Mesothelial cell of epicardium (in vitro differentiated cells): ENCODE measurements around the gene LCN2. TPM values are rescaled to one million over a fixed set of nuclear protein-coding genes. Genes with fewer than 3 reads are reported as not detected.
"Not testable (repeated sequence)": the region's sequence is repeated elsewhere in the genome, so short reads cannot be mapped to it uniquely, and the experiment has no call there.

ENCODE experiments used
- DNase-seq, 2 experiments: peaks; one replicate each; pipeline ENCODE4 v3.0.0; 2021; ENCODE audit warnings: low spot score in 2 of 2; ENCODE audit not compliant: unreplicated experiment in 2 of 2
- H3K27ac Mint-ChIP-seq: 2 replicates; pipeline ENCODE4 v1.8.0; 2021; ENCODE audit warnings: mixed read lengths
- H3K27me3 Mint-ChIP-seq: 2 replicates; pipeline ENCODE4 v1.8.0; 2021; ENCODE audit warnings: low read depth, mixed read lengths
- H3K36me3 Mint-ChIP-seq: 2 replicates; pipeline ENCODE4 v1.8.0; 2021; ENCODE audit warnings: mixed read lengths
- H3K4me1 Mint-ChIP-seq: 2 replicates; pipeline ENCODE4 v1.8.0; 2021; ENCODE audit warnings: mixed read lengths
- H3K4me3 Mint-ChIP-seq: 2 replicates; pipeline ENCODE4 v1.8.0; 2021; ENCODE audit warnings: mild to moderate bottlenecking, moderate library complexity, mixed read lengths
- H3K9me3 Mint-ChIP-seq: 2 replicates; pipeline ENCODE4 v1.8.0; 2021; ENCODE audit warnings: mixed read lengths
- total RNA-seq: library from RNA; stranded (reverse); gene quantifications from 3 replicates; pipeline ENCODE4 v1.2.1, GENCODE V29; 2021
- TF ChIP-seq, protein P1 (sequence below): fragments of 200-600 bp; sonication (generic); IDR thresholded peaks from one replicate; pipeline ENCODE4 v1.5.0; 2021; ENCODE audit warnings: antibody characterized with exemption; ENCODE audit not compliant: unreplicated experiment

The LCN2 gene
- total RNA-seq, 1 donor from 2014 or later = not detected

DNA sequence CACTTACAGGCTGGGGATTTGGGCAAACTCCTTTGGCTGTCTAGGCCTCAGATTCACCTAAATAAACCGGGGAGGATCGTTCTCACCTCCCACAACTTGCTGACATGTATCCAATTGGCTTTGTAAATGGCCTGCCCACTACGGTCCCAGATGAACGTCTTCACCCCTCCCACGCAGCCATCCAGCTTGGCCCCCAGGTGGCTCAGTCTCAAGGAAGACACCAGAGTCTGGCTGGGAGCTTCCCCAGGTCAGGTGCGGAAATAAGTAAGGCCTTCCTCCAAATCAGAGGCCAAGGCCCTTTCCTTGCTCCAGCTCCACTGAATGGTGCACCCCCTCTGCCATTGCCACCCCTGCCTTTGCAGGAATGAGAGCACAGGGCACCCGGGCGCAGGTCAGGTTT is 30.7 kb downstream of the LCN2 start:
- H3K27me3 Mint-ChIP-seq = no peaks in the 10 kb centered on the region
- H3K4me1 Mint-ChIP-seq = peaks cover 2% of the 10 kb centered on the region

DNA sequence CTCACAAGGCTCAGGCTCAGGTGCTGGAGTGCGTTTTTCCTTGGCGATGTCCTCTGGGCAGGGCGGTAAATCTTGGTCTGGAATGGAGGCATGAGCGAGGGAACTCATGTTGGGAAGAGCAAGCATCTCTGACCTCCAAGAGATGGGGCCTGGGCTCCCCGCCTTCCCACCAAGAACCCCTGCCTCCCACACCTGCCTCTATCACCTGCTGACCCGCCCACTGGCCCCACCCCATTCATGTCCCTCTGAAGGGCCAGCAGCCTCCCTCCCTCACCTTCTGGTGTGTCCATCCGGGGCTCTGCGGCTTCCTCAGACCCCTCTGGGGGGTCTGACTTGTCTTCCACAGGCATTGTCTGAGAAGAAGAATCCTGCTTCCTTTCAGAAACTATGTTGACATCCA is 31.2 kb downstream of the LCN2 start:
- H3K27ac Mint-ChIP-seq = no peak overlapping the region
- H3K9me3 Mint-ChIP-seq = no peaks in the 10 kb centered on the region
- H3K4me3 Mint-ChIP-seq = no peak overlapping the region
- TF ChIP-seq, protein P1, sequence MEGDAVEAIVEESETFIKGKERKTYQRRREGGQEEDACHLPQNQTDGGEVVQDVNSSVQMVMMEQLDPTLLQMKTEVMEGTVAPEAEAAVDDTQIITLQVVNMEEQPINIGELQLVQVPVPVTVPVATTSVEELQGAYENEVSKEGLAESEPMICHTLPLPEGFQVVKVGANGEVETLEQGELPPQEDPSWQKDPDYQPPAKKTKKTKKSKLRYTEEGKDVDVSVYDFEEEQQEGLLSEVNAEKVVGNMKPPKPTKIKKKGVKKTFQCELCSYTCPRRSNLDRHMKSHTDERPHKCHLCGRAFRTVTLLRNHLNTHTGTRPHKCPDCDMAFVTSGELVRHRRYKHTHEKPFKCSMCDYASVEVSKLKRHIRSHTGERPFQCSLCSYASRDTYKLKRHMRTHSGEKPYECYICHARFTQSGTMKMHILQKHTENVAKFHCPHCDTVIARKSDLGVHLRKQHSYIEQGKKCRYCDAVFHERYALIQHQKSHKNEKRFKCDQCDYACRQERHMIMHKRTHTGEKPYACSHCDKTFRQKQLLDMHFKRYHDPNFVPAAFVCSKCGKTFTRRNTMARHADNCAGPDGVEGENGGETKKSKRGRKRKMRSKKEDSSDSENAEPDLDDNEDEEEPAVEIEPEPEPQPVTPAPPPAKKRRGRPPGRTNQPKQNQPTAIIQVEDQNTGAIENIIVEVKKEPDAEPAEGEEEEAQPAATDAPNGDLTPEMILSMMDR = no peak
- no peaks in the 10 kb centered on the region for H3K27me3 Mint-ChIP-seq
- peaks cover 2% of the 10 kb centered on the region for H3K4me1 Mint-ChIP-seq
- DNase-seq = no peak
- H3K36me3 Mint-ChIP-seq = peaks cover 50% of the 10 kb centered on the region

More for the DNA sequence above, 30.7 kb downstream of the LCN2 start:
- Mint-ChIP-seq H3K36me3 (peaks cover 55% of the 10 kb centered on the region), H3K27ac (no peak overlapping the region), H3K4me3 (no peak overlapping the region), H3K9me3 (no peaks in the 10 kb centered on the region)
- DNase-seq = no peak
- TF ChIP-seq, protein P1 = no peak

DNA sequence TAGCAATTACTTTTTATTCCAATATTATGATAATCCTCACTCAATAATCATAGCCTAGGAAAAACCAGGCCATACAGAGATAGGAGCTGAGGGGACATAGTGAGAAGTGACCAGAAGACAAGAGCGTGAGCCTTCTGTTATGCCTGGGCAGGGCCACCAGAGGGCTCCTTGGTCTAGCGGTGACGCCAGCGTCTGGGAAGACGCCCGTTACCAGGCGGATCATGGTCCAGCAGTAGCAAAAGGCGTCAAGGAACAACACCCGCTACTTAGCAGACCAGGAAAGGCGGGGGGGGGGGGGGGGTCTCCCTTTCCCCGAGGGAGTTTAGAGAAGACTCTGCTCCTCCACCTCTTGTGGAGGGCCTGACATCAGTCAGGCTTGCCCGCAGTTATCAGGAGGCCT is 32.2 kb downstream of the LCN2 start:
- peaks cover 54% of the 10 kb centered on the region for H3K36me3 Mint-ChIP-seq
- not testable (repeated sequence) for H3K4me1 Mint-ChIP-seq, DNase-seq, H3K4me3 Mint-ChIP-seq, H3K27me3 Mint-ChIP-seq, H3K27ac Mint-ChIP-seq, H3K9me3 Mint-ChIP-seq
- TF ChIP-seq, protein P1 = peak; percentile 17

DNA sequence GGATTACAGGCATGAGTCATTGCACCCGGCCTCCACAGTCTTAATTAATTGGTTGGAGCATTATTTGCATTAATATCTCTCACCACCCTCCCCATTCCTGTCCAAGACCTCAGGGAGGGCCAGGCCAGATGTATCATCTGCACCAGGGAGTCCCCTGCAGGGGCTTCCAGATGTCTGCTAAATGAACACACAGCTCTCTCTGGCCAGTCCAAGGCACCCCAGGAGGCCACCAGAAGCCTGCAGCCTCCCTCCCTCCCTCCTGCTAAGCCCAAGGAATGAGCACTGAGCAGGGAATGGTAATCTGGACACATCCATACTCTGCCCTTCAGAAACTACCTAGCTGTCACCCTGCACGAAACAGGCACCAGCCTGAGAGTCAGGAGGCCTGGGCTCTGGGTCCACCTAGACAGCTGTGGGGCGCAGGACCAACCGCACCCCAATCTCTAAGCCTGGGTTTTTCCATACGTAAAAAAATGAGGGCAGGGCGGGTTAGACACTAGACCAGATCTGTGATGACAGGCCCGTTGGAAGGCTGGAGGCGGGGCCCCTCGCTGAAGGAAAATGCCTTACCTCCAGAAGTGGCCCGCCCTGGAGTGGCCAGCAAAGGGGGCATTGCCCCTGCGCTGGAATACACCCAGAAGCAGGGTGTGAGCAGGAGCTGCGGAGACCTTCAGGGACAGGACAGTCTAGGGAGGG is 33.8 kb downstream of the LCN2 start:
- no peak overlapping the region for H3K4me3 Mint-ChIP-seq

DNA sequence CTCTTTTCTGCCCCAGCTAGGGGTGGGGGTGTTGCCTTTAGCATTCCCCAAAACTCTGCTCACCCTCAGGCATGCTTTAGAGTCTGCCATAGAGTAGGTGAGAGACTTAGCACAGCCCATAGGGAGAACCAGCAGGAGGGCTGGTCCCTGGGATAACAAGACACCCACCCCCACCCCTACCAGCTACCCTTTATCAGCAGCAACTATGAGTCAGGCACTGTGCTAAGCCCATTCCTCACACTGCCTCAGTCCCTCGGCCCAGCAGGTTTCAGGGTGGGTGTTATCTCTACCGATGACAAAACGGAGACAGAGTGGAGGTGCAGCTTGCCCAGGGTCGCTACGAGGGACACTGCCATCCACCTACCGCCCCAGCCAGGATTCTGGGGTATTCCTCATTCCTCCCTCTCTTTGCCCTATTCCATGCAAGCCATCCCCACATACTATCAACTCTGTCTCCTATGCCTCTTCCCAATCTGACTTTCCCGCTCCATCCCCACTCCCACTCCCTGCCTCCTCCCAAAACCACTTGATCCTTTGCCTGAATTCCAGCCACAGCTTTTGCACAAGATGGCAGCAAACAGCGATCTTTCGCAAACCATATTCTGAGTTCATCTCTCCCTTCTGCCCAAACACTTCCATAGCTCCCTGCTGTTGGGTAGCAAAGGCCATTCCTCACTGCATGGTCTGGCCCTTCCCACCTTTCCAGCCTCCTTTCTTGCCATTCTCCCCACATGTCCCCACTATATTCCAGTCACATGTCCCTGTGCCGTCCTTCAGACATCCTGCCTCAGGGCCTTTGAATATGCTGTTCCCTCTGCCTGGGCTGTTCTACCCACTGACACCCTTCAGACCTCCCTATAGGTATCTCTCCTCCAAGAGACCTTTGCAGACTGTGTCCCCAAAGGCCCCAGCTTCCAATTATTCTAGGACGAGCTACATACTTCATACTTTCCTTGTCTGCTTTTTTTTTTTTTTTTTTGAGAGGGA is 37.0 kb downstream of the LCN2 start:
- TF ChIP-seq, protein P1 = no peak
- DNase-seq = no peak
- Mint-ChIP-seq H3K4me1 (peaks cover 9% of the 10 kb centered on the region), H3K27me3 (no peaks in the 10 kb centered on the region), H3K4me3 (no peak overlapping the region), H3K36me3 (peaks cover 41% of the 10 kb centered on the region), H3K27ac (no peak overlapping the region), H3K9me3 (no peaks in the 10 kb centered on the region)

More for the DNA sequence above, 33.8 kb downstream of the LCN2 start:
- no peak for DNase-seq
- TF ChIP-seq, protein P1 = no peak
- Mint-ChIP-seq H3K27me3 (no peaks in the 10 kb centered on the region), H3K4me1 (no peaks in the 10 kb centered on the region), H3K9me3 (no peaks in the 10 kb centered on the region), H3K36me3 (peaks cover 56% of the 10 kb centered on the region), H3K27ac (no peak overlapping the region)
